Neutrophil (primary cell): ENCODE results near the gene TENM3.

Experiments used
- H3K27ac ChIP-seq: fragments of 200-600 bp; sonication (generic); 2 replicates; pipeline ENCODE4 v1.5.1; 2016; ENCODE audit warnings: mild to moderate bottlenecking, moderate library complexity
- H3K27me3 ChIP-seq: fragments of 200-600 bp; sonication (generic); 2 replicates; pipeline ENCODE4 v1.6.0; 2016; ENCODE audit warnings: mild to moderate bottlenecking
- H3K36me3 ChIP-seq: fragments of 200-600 bp; sonication (generic); 2 replicates; pipeline ENCODE4 v1.5.1; 2017
- H3K4me1 ChIP-seq, 2 experiments: fragments of 200-600 bp in 1 of 2; sonication (generic) in 1 of 2; 1 replicate in 1 of 2; 2 replicates in 1 of 2; pipeline versions ENCODE4 v1.5.1 to v1.6.1; 2013 to 2016; ENCODE audit warnings: low read depth in 1 of 2, low read length in 1 of 2, mild to moderate bottlenecking in 1 of 2, moderate library complexity in 1 of 2; ENCODE audit not compliant: control insufficient read depth in 1 of 2, insufficient read depth in 1 of 2
- H3K4me3 ChIP-seq, 2 experiments: fragments of 200-600 bp in 1 of 2; sonication (generic) in 1 of 2; 1 replicate in 1 of 2; 2 replicates in 1 of 2; pipeline ENCODE4 v1.5.1; 2013 to 2016; ENCODE audit warnings: low read depth in 1 of 2, low read length in 1 of 2, mild to moderate bottlenecking in 1 of 2, moderate library complexity in 1 of 2
- H3K9me3 ChIP-seq: fragments of 200-600 bp; sonication (generic); 2 replicates; pipeline ENCODE4 v1.5.1; 2016
- CTCF ChIP-seq: fragments of 200-600 bp; sonication (generic); IDR thresholded peaks from 2 replicates; pipeline ENCODE4 v1.5.1; 2016; ENCODE audit warnings: antibody characterized with exemption

Gene TENM3

GRCh38 chr4:182768838-182769237 is 525.6 kb downstream of the TENM3 start:
- no peaks in the 10 kb centered on the region for H3K36me3 ChIP-seq
- H3K9me3 ChIP-seq = no peaks in the 10 kb centered on the region
- H3K27me3 ChIP-seq = no peaks in the 10 kb centered on the region
- H3K27ac ChIP-seq = no peak overlapping the region
- no peaks in the 10 kb centered on the region for H3K4me1 ChIP-seq
- TF ChIP-seq CTCF = no peak
- H3K4me3 ChIP-seq = no peak overlapping the region

GRCh38 chr4:182770259-182770995 is 527.2 kb downstream of the TENM3 start:
- Histone ChIP-seq H3K27ac (no peak overlapping the region), H3K9me3 (no peaks in the 10 kb centered on the region), H3K27me3 (no peaks in the 10 kb centered on the region), H3K4me3 (no peak overlapping the region), H3K36me3 (no peaks in the 10 kb centered on the region), H3K4me1 (no peaks in the 10 kb centered on the region)
- TF ChIP-seq CTCF = no peak

- no peak overlapping the region for H3K4me3 ChIP-seq
- H3K36me3 ChIP-seq = no peaks in the 10 kb centered on the region
- H3K4me1 ChIP-seq = no peaks in the 10 kb centered on the region
- no peak overlapping the region for H3K27ac ChIP-seq
- no peaks in the 10 kb centered on the region for H3K9me3 ChIP-seq
- no peak for TF ChIP-seq CTCF
- H3K27me3 ChIP-seq = no peaks in the 10 kb centered on the region
These were observed 527.9 kb downstream of the TENM3 start for GRCh38 chr4:182770996-182771514.

GRCh38 chr4:182775075-182775474 is 531.9 kb downstream of the TENM3 start:
- H3K4me3 ChIP-seq = no peak overlapping the region
- H3K9me3 ChIP-seq = no peaks in the 10 kb centered on the region
- H3K27me3 ChIP-seq = no peaks in the 10 kb centered on the region
- H3K4me1 ChIP-seq = no peaks in the 10 kb centered on the region
- no peaks in the 10 kb centered on the region for H3K36me3 ChIP-seq
- H3K27ac ChIP-seq = no peak overlapping the region
- TF ChIP-seq CTCF = no peak

- Histone ChIP-seq H3K4me1 (no peaks in the 10 kb centered on the region), H3K9me3 (no peaks in the 10 kb centered on the region), H3K36me3 (no peaks in the 10 kb centered on the region), H3K4me3 (no peak overlapping the region), H3K27me3 (no peaks in the 10 kb centered on the region), H3K27ac (no peak overlapping the region)
- no peak for TF ChIP-seq CTCF
These were observed 533.3 kb downstream of the TENM3 start for GRCh38 chr4:182776376-182777105.
